ENCODE results near the gene SLC28A1. TPM values are rescaled to one million over a fixed set of nuclear protein-coding genes. Genes with fewer than 3 reads are reported as not detected.
"Not testable (repeated sequence)": the region's sequence is repeated elsewhere in the genome, so short reads cannot be mapped to it uniquely, and the experiment has no call there.

Gene SLC28A1
- total RNA-seq, 1 experiment from 2014 or later, result not detected

- no peak for DNase-seq (ENCODE audit: low read depth, low spot score)
- Histone ChIP-seq H3K79me2 (ENCODE audit: insufficient read depth, low read length) (no peaks in the 10 kb centered on the region), H3K36me3 (ENCODE audit: control insufficient read depth in 1 of 2, insufficient read depth in 2 of 2, low read length in 2 of 2) (no peaks in the 10 kb centered on the region), H3K4me1 (ENCODE audit: control insufficient read depth in 1 of 2, insufficient read depth in 2 of 2, low read length in 2 of 2) (peaks cover 0 to 9% of the 10 kb centered on the region in 2 experiments; a peak in 3 of 4 replicates), H3K9me2 (ENCODE audit: insufficient read depth) (no peaks in the 10 kb centered on the region), H3K27me3 (ENCODE audit: insufficient read depth, low read length) (no peaks in the 10 kb centered on the region), H3K27ac (ENCODE audit: low read depth, low read length) (no peak overlapping the region), H2AFZ (ENCODE audit: low read depth, low read length, poor library complexity, severe bottlenecking) (no peak overlapping the region), H3K4me2 (ENCODE audit: low read length) (no peak overlapping the region), H4K20me1 (ENCODE audit: insufficient read depth) (no peaks in the 10 kb centered on the region), H3K9ac (ENCODE audit: low read length) (no peak overlapping the region), H3K9me3 (ENCODE audit: control insufficient read depth in 1 of 2, insufficient read depth in 1 of 2, low read depth in 1 of 2, low read length in 2 of 2) (no peaks in the 10 kb centered on the region), H3K4me3 (replicated peaks in 1 of 2; ENCODE audit: low read depth in 1 of 2, low read length in 2 of 2) (no peak overlapping the region)
- no peak for ATAC-seq
- ChIA-PET POLR2A (no interaction called here), CTCF (no interaction called here), RAD21 (ENCODE audit: low non-redundant PET in 1 of 2, low total read pairs in 2 of 2, uncharacterized antibody in 2 of 2, unreplicated experiment in 2 of 2) (no interaction called here)
- no TSS peak for BruUV-seq (replicated peaks)
- TF ChIP-seq SRF (IDR thresholded peaks at IDR 0.05; ENCODE audit: low read depth) (no peak), ZFX (IDR thresholded peaks at IDR 0.05) (no peak), REST (IDR thresholded peaks at IDR 0.05; ENCODE audit: low read depth) (no peak), POLR2A (IDR thresholded peaks at IDR 0.05; ENCODE audit: borderline replicate concordance, extremely low read depth, insufficient read depth, insufficient read length) (no peak), YY1 (IDR thresholded peaks at IDR 0.05; ENCODE audit: extremely low read depth, insufficient replicate concordance, low read depth, low read length) (no peak), SIN3A (IDR thresholded peaks at IDR 0.05; ENCODE audit: low read depth) (no peak), POLR2AphosphoS5 (IDR thresholded peaks at IDR 0.05; ENCODE audit: low read depth, low read length) (no peak)
- intact Hi-C loops (cut with micrococcal nuclease), result no loop called here
Observed at GRCh38 chr15:84876269-84876668, 8.2 kb upstream of the SLC28A1 start.

GRCh38 chr15:84877701-84878100, 6.8 kb upstream of the SLC28A1 start:
- not testable (repeated sequence) for H3K9me3 ChIP-seq (ENCODE audit: control insufficient read depth in 1 of 2, insufficient read depth in 1 of 2, low read depth in 1 of 2, low read length in 2 of 2); H3K4me3 ChIP-seq (replicated peaks in 1 of 2; ENCODE audit: low read depth in 1 of 2, low read length in 2 of 2); BruUV-seq (replicated peaks); H3K4me2 ChIP-seq (ENCODE audit: low read length); H3K4me1 ChIP-seq (ENCODE audit: control insufficient read depth in 1 of 2, insufficient read depth in 2 of 2, low read length in 2 of 2); ATAC-seq; H3K79me2 ChIP-seq (ENCODE audit: insufficient read depth, low read length); H2AFZ ChIP-seq (ENCODE audit: low read depth, low read length, poor library complexity, severe bottlenecking); H3K9ac ChIP-seq (ENCODE audit: low read length); H3K36me3 ChIP-seq (ENCODE audit: control insufficient read depth in 1 of 2, insufficient read depth in 2 of 2, low read length in 2 of 2); DNase-seq (ENCODE audit: low read depth, low spot score); H3K27ac ChIP-seq (ENCODE audit: low read depth, low read length); H3K9me2 ChIP-seq (ENCODE audit: insufficient read depth); H4K20me1 ChIP-seq (ENCODE audit: insufficient read depth); H3K27me3 ChIP-seq (ENCODE audit: insufficient read depth, low read length)
- intact Hi-C loops (cut with micrococcal nuclease), result loop anchor here (1.0 to 2.0 kb wide), 4 partner anchors 33 to 279 kb away; partner anchors contain the start of gene WDR73
- CTCF ChIA-PET, result interaction anchor here (0.7 to 1.9 kb wide), 15 partner anchors 8 to 224 kb away, joined by 3 to 9 read pairs (median 5); partner anchors contain the start of gene WDR73
- RAD21 ChIA-PET (ENCODE audit: low non-redundant PET in 1 of 2, low total read pairs in 2 of 2, uncharacterized antibody in 2 of 2, unreplicated experiment in 2 of 2), result interaction anchor here (0.6 to 0.9 kb wide), 3 partner anchors 7 to 60 kb away, joined by 3 to 4 read pairs (median 3); no protein-coding TSS in a partner anchor
- POLR2A ChIA-PET, result interaction anchor here (1.0 to 1.2 kb wide), 2 partner anchors 162 to 279 kb away, joined by 3 read pairs; partner anchors contain the start of gene SEC11A
